HG03432 (cell line): Measurements from ENCODE around the gene THUMPD1.
A peak's percentile ranks its signal among the peaks of the same experiment; 100 is the strongest.
"Not testable (repeated sequence)": the region's sequence is repeated elsewhere in the genome, so short reads cannot be mapped to it uniquely, and the experiment has no call there.

ENCODE experiments used
- ATAC-seq: cut with Tn5 transposase; IDR thresholded peaks from one replicate; pipeline ENCODE4 v1.9.1; 2021; ENCODE audit warnings: mild to moderate bottlenecking, moderate library complexity; ENCODE audit not compliant: unreplicated experiment

The THUMPD1 gene

DNA sequence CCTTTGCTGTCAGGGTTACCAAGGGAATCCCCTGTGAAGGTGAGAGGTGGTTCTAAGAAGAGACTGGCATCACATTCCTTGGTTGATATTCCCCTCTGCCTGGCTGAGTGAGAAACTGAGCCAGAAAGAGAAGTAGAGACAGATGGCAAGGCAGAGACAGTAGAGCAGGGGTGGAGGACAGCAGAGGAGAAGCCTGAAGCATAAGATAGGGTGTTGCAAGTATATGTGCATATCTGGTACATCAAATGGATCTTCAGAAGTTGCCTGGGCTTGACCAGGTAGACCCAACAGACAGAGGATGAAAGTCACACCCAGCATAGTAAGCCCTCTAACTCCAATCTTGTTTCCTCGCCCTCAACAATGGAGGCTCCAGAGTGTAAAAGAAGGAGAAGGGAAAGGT is 7.9 kb upstream of the THUMPD1 start:
- no peak for ATAC-seq

DNA sequence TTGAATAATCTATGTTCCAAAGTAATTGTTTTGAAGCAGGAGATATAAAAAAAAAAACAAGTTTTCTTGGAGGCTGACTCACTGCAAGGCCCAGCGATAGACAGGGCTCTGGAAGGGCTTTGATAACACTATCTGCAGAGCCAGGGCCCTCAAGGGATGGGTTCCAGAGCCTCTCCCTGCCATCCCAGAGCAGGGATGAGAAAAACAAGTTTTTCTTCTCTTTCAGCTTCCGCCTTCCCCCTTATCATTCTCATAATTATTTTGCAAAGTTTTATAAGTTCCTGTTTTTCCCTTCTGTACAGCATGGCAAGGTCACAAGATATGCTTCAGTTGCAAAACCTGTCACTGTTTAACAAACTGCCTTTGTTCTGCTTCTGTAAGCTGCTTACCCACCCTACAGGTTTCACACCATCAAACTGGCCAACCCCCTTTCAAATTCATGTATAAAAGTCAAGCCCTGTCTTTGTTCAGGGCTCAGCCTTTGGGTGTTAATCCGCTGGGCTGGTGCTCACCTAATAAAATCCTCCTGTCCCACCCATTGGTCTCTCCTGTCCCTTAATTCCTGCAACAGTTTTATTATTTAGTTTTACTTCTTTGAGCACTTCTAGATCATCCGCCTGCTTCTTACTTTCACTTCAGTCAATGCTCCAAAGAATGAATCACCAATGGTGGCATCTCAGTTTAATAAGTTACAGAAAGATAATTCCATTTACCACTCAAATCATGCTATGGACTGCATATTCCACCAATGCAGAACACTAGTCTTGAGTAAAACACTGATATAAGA is 5.6 kb upstream of the THUMPD1 start:
- no peak for ATAC-seq

DNA sequence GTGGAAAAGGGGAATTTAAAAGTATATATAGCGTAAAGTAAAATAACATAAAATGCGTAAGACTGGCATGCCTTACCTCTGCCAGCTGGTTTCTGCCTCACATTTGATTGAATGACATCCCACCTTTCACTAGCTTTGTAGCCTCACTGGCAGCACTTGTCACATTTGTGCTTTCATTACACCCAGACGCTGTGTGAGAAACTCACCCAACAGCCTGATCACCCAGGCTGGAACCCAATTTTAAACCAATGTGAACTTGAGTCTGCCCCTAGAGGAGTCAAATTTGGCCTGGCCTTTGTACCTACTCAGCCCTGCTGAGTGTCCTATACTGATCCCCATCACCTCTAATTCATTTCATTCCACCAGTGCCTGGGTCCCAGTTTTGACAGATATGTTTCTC is 4.8 kb upstream of the THUMPD1 start:
- ATAC-seq: no peak

DNA sequence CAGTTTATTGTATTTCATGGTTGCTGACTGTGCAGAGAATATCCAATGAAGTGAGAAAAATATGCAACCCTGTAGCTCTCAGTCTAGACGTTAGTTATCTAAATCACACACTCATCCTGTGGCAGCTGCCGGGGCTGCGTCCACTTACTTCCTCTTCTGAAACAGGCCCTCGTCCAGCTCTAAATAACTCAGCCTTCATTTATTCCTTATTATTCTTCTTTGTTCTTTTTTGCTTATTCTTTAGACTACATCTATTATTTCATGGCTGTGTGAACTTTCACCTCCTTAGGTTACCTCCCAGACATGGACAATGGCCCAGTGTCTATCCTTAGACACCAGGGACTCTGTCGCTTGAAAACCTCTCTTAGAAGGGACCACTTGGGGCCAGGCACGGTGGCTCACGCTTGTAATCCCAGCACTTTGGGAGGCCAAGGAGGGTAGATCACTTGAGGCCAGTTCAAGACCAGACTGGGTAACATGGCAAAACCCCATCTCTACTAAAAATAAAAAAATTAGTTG is 3.4 kb upstream of the THUMPD1 start:
- no peak for ATAC-seq

DNA sequence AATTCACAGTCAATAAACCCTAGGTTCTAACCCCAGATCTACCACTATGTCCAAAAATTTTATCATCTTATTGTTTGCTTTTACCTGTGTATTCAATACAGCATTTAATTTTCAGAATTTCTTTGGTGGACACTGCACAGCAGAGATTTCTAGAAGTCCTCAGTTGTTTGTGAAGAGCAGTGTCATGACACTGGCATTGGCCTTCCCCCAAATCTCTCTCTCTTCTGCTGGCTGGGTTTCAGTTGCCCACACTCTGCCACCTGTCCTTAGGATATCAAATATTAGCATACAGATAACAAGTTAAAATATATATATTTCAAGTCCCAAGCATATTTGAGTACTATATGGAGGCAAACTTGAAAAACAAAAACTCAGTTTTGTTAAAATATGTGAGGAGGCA is 2.0 kb upstream of the THUMPD1 start:
- no peak for ATAC-seq

DNA sequence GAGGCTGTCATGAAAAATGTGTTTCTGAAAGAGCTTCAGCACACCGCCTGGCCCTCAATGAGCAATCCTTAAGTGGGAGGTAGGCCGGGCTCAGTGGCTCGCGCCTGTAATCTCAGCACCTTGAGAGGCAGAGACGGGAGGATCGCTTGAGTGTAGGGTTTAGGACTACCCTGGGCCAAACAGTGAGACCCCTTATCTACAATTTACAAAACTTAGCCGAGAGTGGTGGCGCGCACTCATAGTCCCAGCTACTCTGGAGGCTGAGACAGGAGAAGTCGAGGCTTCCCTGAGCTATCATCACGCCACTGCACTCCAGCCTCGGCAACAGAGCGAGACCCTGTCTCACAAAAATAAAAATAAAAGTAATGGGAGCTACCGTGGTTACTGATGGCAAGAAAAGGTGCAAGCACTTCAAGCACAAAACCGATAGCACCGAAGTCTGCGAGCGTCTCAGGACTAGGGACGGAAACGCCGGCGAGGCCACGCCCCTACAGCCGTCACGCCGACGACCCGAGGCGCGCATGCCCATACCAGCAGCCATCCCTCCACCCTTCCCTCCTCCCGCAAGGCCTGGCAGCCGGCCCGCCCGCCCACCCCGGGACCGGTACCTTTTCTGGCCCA is 607 bp downstream of the THUMPD1 start:
- peak; percentile 90 for ATAC-seq

DNA sequence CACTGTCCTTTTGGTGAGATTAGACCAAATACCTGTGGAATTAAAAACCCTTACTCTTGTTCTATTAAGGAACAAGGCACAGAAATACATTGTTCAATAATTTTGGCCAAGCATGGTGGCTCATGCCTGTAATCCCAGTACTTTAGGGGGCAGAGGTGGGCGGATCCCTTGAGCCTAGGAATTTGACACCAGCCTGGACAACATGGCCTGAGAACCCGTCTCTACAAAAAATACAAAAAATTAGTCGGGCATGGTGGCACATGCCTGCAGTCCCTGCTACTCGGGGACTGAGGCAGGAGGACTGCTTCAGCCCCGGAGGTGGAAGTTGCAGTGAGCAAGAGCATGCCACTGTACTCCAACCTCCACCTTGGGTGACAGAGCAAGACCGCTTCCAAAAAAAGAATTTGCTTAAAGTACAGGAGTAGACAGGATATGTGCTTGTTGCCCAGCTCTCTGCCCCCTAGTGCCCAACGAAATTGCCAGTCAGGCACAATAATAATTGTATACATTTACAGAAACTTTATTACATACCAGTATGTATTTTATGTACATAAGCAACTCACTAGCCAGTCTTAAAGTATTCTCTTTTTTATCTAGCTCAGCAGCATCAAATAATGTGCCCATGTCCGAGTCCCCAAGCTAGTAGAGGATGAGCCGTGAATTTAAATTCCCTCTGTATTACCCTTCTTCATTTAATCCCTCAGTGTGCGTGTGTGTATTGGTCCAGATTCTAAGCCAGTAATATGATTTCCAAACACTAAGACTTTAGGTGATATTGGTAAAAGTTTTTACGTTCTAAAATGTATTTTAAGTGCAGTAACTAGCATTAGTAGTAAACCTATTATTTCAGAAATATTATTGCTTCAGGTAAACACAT is 1.4 kb downstream of the THUMPD1 start:
- no peak for ATAC-seq

DNA sequence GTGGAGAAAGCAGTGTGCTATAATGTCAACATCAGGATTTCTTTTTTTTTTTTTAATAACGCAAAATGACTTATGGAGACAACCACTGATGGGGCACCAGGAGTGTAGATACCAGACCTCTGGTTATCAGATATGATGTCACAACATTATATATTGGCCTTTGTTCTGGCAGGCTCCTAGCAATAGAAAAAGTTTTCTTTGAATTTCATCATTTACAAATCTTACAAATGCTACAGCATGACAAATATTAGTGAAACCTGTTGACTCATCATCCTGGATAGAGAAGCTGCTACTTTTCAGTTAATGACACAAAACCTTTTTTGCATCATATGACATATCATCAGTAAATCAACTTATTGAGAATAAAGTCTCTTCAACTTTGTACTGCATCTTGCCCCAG is 6.1 kb downstream of the THUMPD1 start:
- no peak for ATAC-seq

DNA sequence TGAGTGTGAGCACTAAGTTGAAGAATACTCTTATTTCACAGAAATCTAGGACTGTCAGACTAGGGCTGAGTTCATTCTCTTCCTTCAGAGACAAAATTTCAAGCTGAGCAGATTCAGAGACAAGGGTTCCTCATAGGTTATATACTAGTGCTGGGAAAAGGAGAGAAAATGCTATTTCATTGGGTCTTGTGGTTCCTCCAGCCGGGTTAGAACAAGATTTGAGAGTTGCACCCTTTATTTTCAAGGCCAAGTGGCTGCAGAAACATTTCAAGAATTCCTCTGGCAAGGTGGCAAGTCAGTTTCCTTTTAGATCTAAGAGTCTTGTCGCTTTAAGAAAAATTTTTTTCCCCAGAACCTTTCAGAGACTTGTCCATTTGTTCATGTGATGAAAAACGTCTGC is 6.8 kb downstream of the THUMPD1 start:
- ATAC-seq: no peak

DNA sequence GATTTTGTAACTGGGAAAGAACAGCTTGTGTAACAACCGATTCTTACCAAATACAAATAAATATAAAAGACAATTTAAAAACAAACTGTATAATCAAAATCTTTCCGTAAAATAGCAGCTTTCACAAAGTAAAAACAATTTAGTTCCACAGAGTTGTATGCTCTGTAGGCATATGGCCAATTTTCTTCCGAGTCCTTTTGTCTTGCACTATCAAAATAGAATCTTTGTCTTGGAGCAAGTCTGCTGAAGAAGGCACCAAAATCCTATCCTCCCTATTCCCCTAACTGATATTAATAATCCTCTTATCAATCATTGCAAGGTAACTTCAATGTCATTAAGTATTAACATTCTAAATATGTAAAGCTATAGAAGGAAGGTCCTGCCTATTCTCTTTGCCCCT is 7.6 kb downstream of the THUMPD1 start:
- no peak for ATAC-seq

DNA sequence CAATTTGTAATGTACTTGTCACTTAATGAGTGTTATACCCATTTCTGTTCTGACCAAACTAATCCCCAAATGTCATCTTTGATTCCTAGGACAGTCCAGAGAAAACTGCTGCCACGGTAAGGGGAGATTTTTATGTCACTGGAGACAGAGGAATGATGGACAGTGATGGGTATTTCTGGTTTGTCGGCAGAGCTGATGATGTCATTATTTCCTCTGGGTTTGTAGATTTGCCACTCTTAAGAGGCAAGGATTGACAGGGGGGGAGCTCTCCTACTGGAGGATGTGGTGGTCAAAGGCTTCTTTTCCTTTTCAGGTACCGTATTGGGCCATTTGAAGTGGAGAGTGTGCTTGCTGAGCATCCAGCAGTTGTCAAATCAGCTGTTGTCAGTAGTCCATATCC is 12.5 kb downstream of the THUMPD1 start:
- no peak for ATAC-seq

DNA sequence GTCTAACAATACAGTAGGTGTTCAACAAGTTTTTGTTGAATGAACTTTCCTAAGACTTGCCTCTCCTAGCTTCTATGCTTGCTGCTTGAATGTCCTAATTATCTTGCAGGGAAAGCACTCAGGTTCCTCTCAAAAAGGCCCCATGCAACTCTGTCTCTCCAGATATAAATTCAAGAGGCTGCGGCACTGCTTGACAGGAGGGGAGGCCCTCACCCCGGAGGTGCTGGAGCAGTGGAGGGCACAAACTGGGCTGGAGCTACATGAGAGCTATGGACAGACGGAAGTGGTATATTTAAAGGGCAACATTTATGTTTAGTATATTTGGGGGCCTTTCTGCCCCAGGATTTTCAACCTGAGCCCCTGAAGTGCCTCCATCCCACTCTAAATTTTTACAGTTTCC is 14.4 kb downstream of the THUMPD1 start:
- ATAC-seq: no peak

DNA sequence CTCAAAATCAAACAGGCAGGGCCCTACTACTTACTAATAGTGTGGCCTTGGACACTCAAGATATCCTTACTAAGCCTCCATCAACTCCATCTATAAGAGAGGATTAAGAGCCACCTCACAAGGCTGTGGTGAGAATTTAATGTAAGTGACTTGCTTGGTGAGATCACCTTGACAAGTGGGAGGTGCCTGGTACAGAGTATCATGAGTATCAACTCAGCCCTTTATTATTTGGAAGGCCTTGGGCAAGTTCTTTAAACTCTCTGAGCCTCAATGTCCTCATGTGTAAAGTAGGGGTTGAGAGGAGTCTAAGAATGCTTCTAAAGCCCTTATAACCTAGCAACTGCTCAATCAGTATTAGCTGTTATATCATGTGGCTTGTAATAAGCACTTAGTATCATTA is 15.0 kb downstream of the THUMPD1 start:
- no peak for ATAC-seq

DNA sequence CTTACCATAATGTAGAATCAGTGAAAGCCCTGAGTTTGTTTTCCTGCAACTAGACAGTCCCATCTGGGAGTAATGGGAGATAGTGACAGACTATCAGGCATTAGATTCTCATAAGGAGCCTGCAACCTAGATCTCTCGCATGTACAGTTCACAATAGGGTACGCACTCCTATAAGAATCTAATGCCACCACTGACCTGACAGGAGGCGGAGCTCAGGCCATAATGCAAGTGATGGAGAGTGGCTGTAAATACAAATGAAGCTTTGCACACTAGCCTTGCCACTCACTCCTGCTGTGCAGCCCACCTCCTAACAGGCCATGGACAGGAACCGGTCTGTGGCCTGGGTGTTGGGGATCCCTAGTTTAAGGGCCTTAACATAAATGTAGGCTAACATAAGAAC is 21.4 kb downstream of the THUMPD1 start:
- ATAC-seq: no peak

DNA sequence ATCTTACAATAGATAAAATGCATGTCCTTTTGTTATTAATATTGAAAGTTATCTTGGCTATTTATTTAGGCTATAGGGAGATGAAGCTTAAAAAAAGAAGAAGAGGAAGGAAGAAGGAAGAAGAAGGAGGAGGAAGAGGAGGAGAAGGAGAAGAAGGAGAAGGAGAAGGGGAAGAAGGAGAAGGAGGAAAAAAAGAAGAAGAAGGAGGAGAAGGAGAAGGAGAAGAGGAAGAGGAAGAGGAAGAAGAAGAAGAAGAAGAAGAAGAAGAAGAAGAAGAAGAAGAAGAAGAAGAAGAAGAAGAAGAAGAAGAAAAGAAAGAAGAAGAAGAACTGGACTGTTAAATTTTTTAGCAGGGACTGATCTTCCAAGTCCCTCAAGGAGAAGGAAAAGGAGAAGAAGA is 23.9 kb downstream of the THUMPD1 start:
- not testable (repeated sequence) for ATAC-seq

DNA sequence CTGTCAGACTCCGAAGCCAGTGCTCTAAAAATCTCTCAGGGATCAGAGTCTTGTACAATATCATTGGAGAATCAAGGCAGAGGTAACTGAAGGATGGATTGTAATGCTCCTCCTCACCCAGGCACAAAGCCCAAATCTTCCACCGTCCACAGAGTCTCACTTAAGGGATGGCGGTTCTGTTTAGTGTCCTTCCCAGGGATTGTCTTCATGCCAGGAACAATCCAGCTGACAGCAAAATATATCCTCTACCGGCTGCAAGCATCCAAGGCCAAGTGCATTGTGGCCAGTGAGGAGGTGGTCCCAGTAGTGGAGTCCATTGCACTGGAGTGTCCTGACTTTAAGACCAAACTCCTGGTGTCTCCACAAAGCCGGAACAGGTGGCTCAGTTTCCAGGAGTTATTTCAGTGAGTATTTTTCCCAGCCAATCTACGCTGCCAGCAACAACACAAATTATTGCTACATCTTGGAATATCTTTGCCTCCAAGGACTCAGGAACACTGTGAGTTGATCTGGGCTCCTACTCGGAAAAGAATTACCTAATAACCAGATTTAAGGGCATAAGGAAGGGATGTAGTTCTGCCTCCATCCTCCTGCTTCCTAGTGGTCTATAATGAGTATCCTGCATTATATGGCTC is 30.2 kb downstream of the THUMPD1 start:
- ATAC-seq: no peak

DNA sequence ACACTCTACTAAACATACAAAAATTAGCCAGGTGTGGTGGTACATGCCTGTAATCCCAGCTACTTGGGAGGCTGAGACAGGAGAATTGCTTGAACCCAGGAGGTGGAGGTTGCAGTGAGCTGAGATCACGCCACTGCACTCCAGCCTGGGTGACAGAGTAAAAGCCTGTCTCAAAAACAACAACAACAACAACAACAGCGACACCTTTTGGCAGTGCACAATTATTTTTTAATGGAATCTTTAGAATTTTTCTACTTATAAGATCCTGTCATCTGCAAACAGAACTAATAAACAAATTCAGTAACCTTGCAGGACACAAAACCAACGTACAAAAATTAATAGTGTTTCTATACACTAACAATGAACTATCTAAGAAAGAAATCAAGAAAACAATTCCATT is 33.5 kb downstream of the THUMPD1 start:
- ATAC-seq: not testable (repeated sequence)

DNA sequence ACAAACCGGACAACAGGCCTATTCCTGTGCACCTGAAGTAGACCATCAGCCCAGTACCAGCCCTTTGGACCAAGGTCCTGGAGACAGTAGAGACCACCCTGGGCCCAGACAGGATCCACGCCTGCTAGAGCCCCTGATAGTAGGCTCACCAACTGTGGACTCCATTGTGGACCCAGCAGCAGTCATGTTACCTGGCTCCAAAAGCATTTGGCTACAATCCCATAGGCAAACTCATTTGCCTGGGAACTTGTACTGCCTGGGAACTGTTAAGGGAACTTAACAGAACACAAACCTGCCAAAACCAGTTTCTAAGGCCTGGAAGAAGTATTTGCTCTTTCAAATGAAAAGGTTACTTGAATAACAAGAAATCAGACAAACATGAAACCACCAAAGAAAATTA is 34.2 kb downstream of the THUMPD1 start:
- no peak for ATAC-seq

DNA sequence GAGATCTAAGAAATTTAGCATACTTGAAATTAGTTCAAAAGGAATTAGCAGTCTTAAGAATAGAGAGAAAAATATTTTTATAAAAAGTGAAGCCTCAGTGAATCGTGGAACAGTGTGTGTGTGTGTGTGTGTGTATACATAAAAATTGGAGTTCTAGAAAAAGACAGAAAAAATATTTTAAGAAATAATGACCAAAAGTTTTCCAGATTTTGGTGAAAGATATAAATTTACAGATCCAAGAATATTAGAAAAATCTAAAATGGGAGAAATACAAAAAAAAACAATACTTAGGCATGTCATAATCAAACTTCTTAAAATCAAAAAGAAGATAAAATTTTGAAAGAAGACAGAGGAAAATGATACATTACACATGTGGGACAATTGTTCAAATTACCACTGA is 35.6 kb downstream of the THUMPD1 start:
- ATAC-seq: not testable (repeated sequence)

DNA sequence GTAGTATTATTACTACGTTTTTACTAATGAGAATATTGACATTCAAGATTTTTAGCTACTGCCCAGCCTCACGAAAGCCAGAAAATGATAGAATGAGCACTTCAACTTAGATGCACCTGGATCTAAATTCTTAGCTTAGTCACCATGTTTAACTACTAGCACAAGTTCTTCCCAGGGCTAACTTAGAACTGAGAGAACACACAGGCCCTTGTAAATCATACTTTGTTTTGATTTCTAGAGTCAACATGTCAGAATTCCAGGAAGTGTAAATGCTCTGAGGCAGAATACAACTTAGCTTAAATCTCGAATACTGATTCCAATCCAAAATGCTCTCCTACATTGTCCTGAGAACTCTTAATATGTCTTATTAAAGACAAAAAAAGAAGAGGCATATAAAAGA is 37.3 kb downstream of the THUMPD1 start:
- no peak for ATAC-seq

DNA sequence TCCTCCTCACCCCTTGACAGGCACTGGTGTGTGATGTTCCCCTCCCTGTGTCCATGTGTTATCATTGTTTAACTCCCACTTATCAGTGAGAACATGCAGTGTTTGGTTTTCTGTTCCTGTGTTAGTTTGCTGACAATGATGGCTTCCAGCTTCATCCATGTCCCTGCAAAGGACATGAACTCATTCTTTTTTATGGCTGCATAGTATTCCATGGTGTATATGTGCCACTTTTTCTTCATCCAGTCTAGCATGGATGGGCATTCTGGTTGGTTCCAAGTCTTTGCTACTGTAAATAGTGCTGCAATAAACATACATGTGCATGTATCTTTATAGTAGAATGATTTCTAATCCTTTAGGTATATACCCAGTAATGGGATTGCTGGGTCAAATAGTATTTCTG is 39.9 kb downstream of the THUMPD1 start:
- ATAC-seq: not testable (repeated sequence)
